Panc1 (cell line): ENCODE data around the gene ETV4. TPM values are rescaled to one million over a fixed set of nuclear protein-coding genes. Genes with fewer than 3 reads are reported as not detected.
"Not testable (repeated sequence)": the region's sequence is repeated elsewhere in the genome, so short reads cannot be mapped to it uniquely, and the experiment has no call there.

ENCODE experiments used
- ATAC-seq: fragments of 200-7000 bp; cut with Tn5 transposase; 2 replicates; pipeline ENCODE4 v1.9.1; 2020; ENCODE audit warnings: mild to moderate bottlenecking, moderate library complexity
- BruUV-seq: library from RNA; stranded (reverse); fragments of 400-500 nt; replicated peaks from 2 replicates; lab custom pipeline; 2021; lab: Mats Ljungman, UMichigan
- CTCF ChIA-PET: fragments of 300-600 bp; sonication (Branson Sonifier 250); formaldehyde crosslinking; loops from one replicate; lab custom pipeline; 2022; ENCODE audit warnings: antibody characterized with exemption; lab: Charles Lee
- POLR2A ChIA-PET: fragments of 300-600 bp; sonication (Branson Sonifier 250); formaldehyde crosslinking; loops from one replicate; lab custom pipeline; 2022; ENCODE audit warnings: antibody characterized with exemption; lab: Charles Lee
- DNase-seq: peaks from one replicate; pipeline ENCODE4 v3.0.0-alpha.2; 2010; ENCODE audit warnings: low read depth, low spot score
- H3K27ac ChIP-seq: 2 replicates; pipeline ENCODE4 v1.5.1; 2011; ENCODE audit warnings: mild to moderate bottlenecking, low read length, inconsistent platforms
- H3K27me3 ChIP-seq: fragments of 200-500 bp; sonication (Bioruptor generic); 2 replicates; pipeline ENCODE4 v1.6.0; 2014; ENCODE audit warnings: low read length, inconsistent platforms; ENCODE audit not compliant: control insufficient read depth, insufficient read depth
- H3K36me3 ChIP-seq: fragments of 200-500 bp; sonication (Bioruptor generic); 2 replicates; pipeline ENCODE4 v1.5.1; 2014; ENCODE audit warnings: inconsistent platforms, mild to moderate bottlenecking, low read length, moderate library complexity; ENCODE audit not compliant: control insufficient read depth, insufficient read depth
- H3K4me1 ChIP-seq: 2 replicates; pipeline ENCODE4 v1.5.1; 2011; ENCODE audit warnings: inconsistent platforms, mild to moderate bottlenecking, low read length, moderate library complexity; ENCODE audit not compliant: control insufficient read depth, insufficient read depth
- H3K4me3 ChIP-seq, 2 experiments: 2 replicates each; pipeline ENCODE4 v1.5.1; 2011 to 2012; ENCODE audit warnings: low read depth in 2 of 2, low read length in 2 of 2, mild to moderate bottlenecking in 2 of 2, inconsistent platforms in 1 of 2, moderate library complexity in 1 of 2
- H3K9me3 ChIP-seq: fragments of 200-500 bp; sonication (Bioruptor generic); 2 replicates; pipeline ENCODE4 v1.5.1; 2014; ENCODE audit warnings: low read depth, mild to moderate bottlenecking, inconsistent platforms, low read length, moderate library complexity; ENCODE audit not compliant: control insufficient read depth, insufficient read depth
- CTCF ChIP-seq: fragments of 450-650 bp; IDR thresholded peaks from 2 replicates; pipeline ENCODE4 v1.5.1; 2017; ENCODE audit warnings: mild to moderate bottlenecking
- POLR2AphosphoS5 ChIP-seq: IDR thresholded peaks from 2 replicates; pipeline ENCODE4 v1.6.1; 2012; ENCODE audit warnings: mild to moderate bottlenecking, low read depth, low read length, moderate library complexity
- SIN3A ChIP-seq: IDR thresholded peaks from 2 replicates; pipeline ENCODE4 v1.6.1; 2012; ENCODE audit warnings: low read depth, mild to moderate bottlenecking, low read length, moderate library complexity, borderline replicate concordance; ENCODE audit not compliant: insufficient read depth
- TCF7L2 ChIP-seq: IDR thresholded peaks from 2 replicates; pipeline ENCODE4 v1.6.1; 2011; ENCODE audit warnings: mild to moderate bottlenecking, low read depth, low read length, inconsistent platforms
- in situ Hi-C: cut with HindIII; loops from 2 replicates; pipeline ENCODE4 v1.10.0; 2016; ENCODE audit warnings: low sequenced_read_pairs, low pct_unique_long_range_greater_than_20kb
- intact Hi-C: fragments of 100-400 bp; cut with micrococcal nuclease; formaldehyde crosslinking; loops from one replicate; pipeline ENCODE4 v1.10.0; 2022; ENCODE audit not compliant: unreplicated experiment
- total RNA-seq: library from RNA; stranded (reverse); gene quantifications from one replicate; pipeline ENCODE4 v1.2.1, GENCODE V29; 2021; ENCODE audit not compliant: unreplicated experiment
- TF ChIP-seq, protein P1 (sequence below), 2 experiments: IDR thresholded peaks; 2 replicates each; pipeline ENCODE4 v1.6.1; 2011 to 2012; ENCODE audit warnings: low read depth in 2 of 2, control low read depth in 1 of 2, low read length in 1 of 2, mild to moderate bottlenecking in 1 of 2, moderate library complexity in 1 of 2; ENCODE audit not compliant: insufficient read depth in 1 of 2

Gene ETV4
- total RNA-seq, 1 experiment from 2014 or later, result 8.3 TPM

DNA sequence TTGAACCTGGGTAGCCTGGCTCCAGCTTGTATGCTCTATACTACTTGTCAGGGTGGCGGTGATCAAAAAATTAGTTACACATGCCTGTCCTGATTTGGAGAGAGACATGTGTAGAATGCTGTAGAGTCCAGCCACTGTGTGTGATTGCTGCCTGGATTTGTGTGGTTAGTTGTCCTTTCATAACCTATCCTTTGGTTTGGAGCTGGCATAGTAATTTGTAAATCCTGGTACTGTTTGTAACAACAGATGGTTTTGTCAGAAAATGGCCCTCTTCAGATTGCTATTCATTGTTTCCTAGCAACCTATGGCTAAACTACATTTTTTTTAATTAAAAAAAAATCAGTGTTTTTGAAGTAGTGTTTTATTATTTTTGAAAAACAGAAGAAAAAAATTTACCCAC, 30.5 kb downstream of the ETV4 start:
- BruUV-seq, result no TSS peak
- no peaks in the 10 kb centered on the region for H3K4me1 ChIP-seq
- no peaks in the 10 kb centered on the region for H3K27me3 ChIP-seq
- POLR2A ChIA-PET, result no interaction called here
- TF ChIP-seq, protein P1, sequence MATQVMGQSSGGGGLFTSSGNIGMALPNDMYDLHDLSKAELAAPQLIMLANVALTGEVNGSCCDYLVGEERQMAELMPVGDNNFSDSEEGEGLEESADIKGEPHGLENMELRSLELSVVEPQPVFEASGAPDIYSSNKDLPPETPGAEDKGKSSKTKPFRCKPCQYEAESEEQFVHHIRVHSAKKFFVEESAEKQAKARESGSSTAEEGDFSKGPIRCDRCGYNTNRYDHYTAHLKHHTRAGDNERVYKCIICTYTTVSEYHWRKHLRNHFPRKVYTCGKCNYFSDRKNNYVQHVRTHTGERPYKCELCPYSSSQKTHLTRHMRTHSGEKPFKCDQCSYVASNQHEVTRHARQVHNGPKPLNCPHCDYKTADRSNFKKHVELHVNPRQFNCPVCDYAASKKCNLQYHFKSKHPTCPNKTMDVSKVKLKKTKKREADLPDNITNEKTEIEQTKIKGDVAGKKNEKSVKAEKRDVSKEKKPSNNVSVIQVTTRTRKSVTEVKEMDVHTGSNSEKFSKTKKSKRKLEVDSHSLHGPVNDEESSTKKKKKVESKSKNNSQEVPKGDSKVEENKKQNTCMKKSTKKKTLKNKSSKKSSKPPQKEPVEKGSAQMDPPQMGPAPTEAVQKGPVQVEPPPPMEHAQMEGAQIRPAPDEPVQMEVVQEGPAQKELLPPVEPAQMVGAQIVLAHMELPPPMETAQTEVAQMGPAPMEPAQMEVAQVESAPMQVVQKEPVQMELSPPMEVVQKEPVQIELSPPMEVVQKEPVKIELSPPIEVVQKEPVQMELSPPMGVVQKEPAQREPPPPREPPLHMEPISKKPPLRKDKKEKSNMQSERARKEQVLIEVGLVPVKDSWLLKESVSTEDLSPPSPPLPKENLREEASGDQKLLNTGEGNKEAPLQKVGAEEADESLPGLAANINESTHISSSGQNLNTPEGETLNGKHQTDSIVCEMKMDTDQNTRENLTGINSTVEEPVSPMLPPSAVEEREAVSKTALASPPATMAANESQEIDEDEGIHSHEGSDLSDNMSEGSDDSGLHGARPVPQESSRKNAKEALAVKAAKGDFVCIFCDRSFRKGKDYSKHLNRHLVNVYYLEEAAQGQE (IDR thresholded peaks at IDR 0.05; ENCODE audit: insufficient read depth in 1 of 2, low read depth in 2 of 2, low read length in 1 of 2), result no peak
- TF ChIP-seq POLR2AphosphoS5, result no peak
- no peak for TF ChIP-seq CTCF
- no peak for TF ChIP-seq SIN3A
- TF ChIP-seq TCF7L2, result no peak
- intact Hi-C loops, result no loop called here
- H3K27ac ChIP-seq, result no peak overlapping the region
- DNase-seq (no peak), ATAC-seq (no peak)
- in situ Hi-C loops, result no loop called here
- H3K36me3 ChIP-seq, result peaks cover 2% of the 10 kb centered on the region; the same call in 1 of the 2 replicates
- no peaks in the 10 kb centered on the region for H3K9me3 ChIP-seq
- no peak overlapping the region for H3K4me3 ChIP-seq
- CTCF ChIA-PET, result no interaction called here

DNA sequence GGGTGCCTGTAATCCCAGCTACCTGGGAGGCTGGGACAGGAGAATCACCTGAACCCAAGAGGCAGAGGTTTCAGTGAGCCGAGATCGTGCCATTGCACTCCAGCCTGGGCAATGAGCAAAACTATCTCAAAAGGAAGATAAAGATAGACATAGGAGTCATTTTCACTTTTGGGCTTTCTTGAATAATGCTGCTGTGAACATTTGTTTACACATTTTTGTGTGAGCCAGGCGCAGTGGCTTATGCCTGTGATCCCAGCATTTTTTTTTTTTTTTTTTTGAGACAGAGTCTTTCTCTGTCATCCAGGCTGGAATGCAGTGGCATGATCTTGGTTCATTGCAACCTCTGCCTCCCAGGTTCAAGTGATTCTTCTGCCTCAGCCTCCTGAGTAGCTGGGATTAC, 34.9 kb downstream of the ETV4 start:
- H3K36me3 ChIP-seq, result peaks cover 12% of the 10 kb centered on the region
- BruUV-seq, H3K9me3 ChIP-seq, DNase-seq, H3K4me3 ChIP-seq, intact Hi-C loops, CTCF ChIA-PET, H3K4me1 ChIP-seq, H3K27ac ChIP-seq, POLR2A ChIA-PET, H3K27me3 ChIP-seq, ATAC-seq, in situ Hi-C loops: not testable (repeated sequence)

DNA sequence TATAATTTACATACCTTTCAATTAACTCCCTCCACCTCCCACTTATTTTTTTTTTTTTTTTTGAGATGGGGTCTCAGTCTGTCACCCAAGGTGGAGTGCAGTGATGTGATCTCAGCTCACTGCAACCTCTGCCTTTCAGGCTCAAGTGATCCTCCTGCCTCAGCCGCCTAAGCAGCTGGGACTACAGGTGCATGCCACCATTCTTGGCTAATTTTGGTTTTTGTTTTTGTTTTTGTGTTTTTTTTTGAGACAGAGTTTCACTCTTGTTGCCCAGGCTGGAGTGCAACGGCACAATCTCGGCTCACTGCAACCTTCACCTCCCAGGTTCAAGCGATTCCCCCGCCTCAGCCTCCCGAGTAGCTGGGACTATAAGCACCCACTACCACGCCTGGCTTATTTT, 36.7 kb downstream of the ETV4 start:
- ATAC-seq, H3K9me3 ChIP-seq, DNase-seq, POLR2A ChIA-PET, intact Hi-C loops, H3K27me3 ChIP-seq, CTCF ChIA-PET, H3K27ac ChIP-seq, H3K4me1 ChIP-seq, in situ Hi-C loops, H3K4me3 ChIP-seq, BruUV-seq: not testable (repeated sequence)
- H3K36me3 ChIP-seq, result peaks cover 12% of the 10 kb centered on the region
